Cardiac muscle cell (in vitro differentiated cells and primary cell): ENCODE data around the gene ANGPTL4. TPM values are rescaled to one million over a fixed set of nuclear protein-coding genes. Genes with fewer than 3 reads are reported as not detected.
"Not testable (repeated sequence)": the region's sequence is repeated elsewhere in the genome, so short reads cannot be mapped to it uniquely, and the experiment has no call there.

ENCODE experiments used
- DNase-seq, 2 donors: peaks; one replicate each; pipeline versions ENCODE4 v3.0.0 to v3.0.0-alpha.2; 2010 to 2017; ENCODE audit warnings: low read depth in 1 of 2, low spot score in 1 of 2
- H3K27ac ChIP-seq: fragments of 200-600 bp; sonication (generic); 2 replicates; pipeline ENCODE4 v1.5.1; 2016
- H3K27me3 ChIP-seq: fragments of 200-600 bp; sonication (generic); 2 replicates; pipeline ENCODE4 v1.6.0; 2016; ENCODE audit warnings: control low read depth
- H3K36me3 ChIP-seq: fragments of 200-600 bp; sonication (generic); 2 replicates; pipeline ENCODE4 v1.5.1; 2016; ENCODE audit warnings: control low read depth
- H3K4me1 ChIP-seq: fragments of 200-600 bp; sonication (generic); 2 replicates; pipeline ENCODE4 v1.8.1; 2017; ENCODE audit warnings: low read depth, mild to moderate bottlenecking, mixed run types
- H3K4me3 ChIP-seq: fragments of 200-600 bp; sonication (generic); 2 replicates; pipeline ENCODE4 v1.5.1; 2016; ENCODE audit warnings: mild to moderate bottlenecking
- H3K9me3 ChIP-seq: fragments of 200-600 bp; sonication (generic); 2 replicates; pipeline ENCODE4 v1.5.1; 2017; ENCODE audit warnings: low read depth, mild to moderate bottlenecking, control low read depth
- polyA plus RNA-seq: library from polyadenylated mRNA; unstranded; fragments of >200 nt; fragmentation: Nextera tagmentation; extraction: Ambion mirVana; gene quantifications from 2 replicates; pipeline ENCODE4 v1.2.1, GENCODE V29; 2016
- total RNA-seq: library from RNA; depleted of rRNA; stranded (reverse); fragments of >200 nt; gene quantifications from 2 replicates; pipeline ENCODE4 v1.2.3, GENCODE V29; 2016
- TF ChIP-seq, protein P1 (sequence below): IDR thresholded peaks from 2 replicates; pipeline ENCODE4 v1.5.1; 2012; ENCODE audit warnings: low read depth, mild to moderate bottlenecking, low read length

The ANGPTL4 gene
- total and polyA plus RNA-seq, 2 experiments from 2014 or later = 3.2 to 6.0 TPM

DNA sequence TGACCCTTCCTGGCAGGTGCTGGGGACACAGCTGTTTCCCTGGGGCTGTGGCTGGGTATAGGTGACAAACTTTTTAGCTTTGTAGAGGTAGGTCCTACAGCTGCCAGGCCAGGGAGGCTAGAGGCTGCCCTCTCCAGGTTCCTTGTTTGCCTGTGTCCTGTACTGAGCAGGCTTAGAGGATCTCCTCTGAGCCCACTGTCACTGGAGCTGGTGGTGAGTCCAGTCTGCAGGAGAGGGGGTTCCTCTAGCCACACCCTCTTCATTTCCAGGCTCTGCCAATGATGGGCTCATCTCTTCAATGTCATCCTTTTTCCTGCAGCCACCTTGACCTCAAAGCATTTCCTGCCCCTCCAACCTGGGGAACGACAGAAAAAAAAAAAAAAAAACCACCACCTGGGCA, 13.6 kb downstream of the ANGPTL4 start:
- H3K27me3 ChIP-seq = no peaks in the 10 kb centered on the region
- no peaks in the 10 kb centered on the region for H3K36me3 ChIP-seq
- no peaks in the 10 kb centered on the region for H3K4me1 ChIP-seq
- no peak overlapping the region for H3K4me3 ChIP-seq
- TF ChIP-seq, protein P1, sequence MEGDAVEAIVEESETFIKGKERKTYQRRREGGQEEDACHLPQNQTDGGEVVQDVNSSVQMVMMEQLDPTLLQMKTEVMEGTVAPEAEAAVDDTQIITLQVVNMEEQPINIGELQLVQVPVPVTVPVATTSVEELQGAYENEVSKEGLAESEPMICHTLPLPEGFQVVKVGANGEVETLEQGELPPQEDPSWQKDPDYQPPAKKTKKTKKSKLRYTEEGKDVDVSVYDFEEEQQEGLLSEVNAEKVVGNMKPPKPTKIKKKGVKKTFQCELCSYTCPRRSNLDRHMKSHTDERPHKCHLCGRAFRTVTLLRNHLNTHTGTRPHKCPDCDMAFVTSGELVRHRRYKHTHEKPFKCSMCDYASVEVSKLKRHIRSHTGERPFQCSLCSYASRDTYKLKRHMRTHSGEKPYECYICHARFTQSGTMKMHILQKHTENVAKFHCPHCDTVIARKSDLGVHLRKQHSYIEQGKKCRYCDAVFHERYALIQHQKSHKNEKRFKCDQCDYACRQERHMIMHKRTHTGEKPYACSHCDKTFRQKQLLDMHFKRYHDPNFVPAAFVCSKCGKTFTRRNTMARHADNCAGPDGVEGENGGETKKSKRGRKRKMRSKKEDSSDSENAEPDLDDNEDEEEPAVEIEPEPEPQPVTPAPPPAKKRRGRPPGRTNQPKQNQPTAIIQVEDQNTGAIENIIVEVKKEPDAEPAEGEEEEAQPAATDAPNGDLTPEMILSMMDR = no peak
- H3K27ac ChIP-seq = no peak overlapping the region
- no peaks in the 10 kb centered on the region for H3K9me3 ChIP-seq
- DNase-seq = no peak

DNA sequence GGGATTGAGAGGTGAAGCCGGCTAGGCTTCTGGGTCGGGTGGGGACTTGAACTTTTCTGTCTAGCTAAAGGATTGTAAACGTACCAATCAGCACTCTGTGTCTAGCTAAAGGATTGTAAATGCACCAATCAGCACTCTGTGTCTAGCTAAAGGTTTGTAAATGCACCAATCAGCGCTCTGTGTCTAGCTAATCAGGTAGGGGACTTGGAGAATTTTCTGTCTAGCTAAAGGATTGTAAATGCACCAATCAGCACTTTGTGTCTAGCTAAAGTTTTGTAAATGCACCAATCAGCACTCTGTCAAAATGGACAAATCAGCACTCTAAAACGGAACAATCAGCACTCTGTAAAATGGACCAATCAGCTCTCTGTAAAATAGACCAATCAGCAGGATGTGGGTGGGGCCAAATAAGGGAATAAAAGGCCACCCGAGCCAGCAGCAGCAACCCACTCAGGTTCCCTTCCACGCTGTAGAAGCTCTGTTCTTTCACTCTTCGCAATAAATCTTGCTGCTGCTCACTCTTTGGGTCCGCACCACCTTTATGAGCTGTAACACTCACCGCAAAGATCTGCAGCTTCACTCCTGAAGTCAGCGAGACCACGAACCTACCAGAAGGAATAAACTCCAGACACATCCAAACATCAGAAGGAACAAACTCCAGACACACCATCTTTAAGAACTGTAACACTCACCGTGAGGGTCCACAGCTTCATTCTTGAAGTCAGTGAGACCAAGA, 15.4 kb downstream of the ANGPTL4 start:
- not testable (repeated sequence) for H3K9me3 ChIP-seq, H3K27me3 ChIP-seq, DNase-seq, H3K4me3 ChIP-seq, H3K4me1 ChIP-seq, H3K27ac ChIP-seq, H3K36me3 ChIP-seq

DNA sequence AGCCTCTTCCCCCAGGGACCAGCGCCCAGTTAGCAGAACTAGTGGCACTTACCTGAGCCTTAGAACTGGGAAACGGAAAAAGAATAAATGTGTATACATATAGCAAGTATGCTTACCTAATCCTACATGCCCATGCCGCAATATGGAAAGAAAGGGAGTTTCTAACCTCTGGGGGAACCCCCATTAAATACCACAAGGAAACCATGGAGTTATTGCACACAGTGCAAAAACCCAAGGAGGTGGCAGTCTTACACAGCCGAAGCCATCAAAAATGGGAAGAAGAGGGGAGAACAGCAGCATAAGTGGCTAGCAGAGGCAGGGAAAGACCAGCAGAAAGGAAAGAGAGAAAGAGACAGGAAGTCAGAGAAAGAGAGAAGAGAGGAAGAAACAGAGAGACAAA, 20.6 kb downstream of the ANGPTL4 start:
- H3K4me3 ChIP-seq, H3K27ac ChIP-seq, H3K27me3 ChIP-seq: not testable (repeated sequence)

GRCh38 chr19:8385103-8385502, 21.1 kb downstream of the ANGPTL4 start:
- not testable (repeated sequence) for H3K4me1 ChIP-seq, DNase-seq, H3K27ac ChIP-seq, H3K36me3 ChIP-seq, H3K4me3 ChIP-seq, H3K27me3 ChIP-seq, H3K9me3 ChIP-seq

More for the DNA sequence above, 20.6 kb downstream of the ANGPTL4 start:
- H3K4me1 ChIP-seq, H3K9me3 ChIP-seq, DNase-seq, H3K36me3 ChIP-seq: not testable (repeated sequence)

DNA sequence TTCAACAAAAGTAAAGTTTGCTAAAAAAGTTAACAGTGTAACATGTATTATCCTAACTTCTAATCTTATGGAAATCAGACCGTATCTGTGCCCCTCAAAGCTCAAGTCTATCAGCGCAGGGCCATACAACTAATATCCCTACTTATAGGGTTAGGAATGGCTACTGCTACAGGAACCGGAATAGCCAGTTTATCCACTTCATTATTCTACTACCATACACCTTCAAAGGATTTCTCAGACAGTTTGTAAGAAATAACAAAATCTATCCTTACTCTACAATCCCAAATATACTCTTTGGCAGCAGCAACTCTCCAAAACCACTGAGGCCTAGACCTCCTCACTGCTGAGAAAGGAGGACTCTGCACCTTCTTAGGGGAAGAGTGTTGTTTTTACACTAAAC, 21.6 kb downstream of the ANGPTL4 start:
- not testable (repeated sequence) for H3K36me3 ChIP-seq, H3K4me1 ChIP-seq, H3K4me3 ChIP-seq, H3K9me3 ChIP-seq, H3K27me3 ChIP-seq, DNase-seq, H3K27ac ChIP-seq

GRCh38 chr19:8386419-8386818, 22.5 kb downstream of the ANGPTL4 start:
- not testable (repeated sequence) for H3K36me3 ChIP-seq, H3K9me3 ChIP-seq, DNase-seq, H3K4me1 ChIP-seq, H3K4me3 ChIP-seq, H3K27ac ChIP-seq, H3K27me3 ChIP-seq

- no peak overlapping the region for H3K4me3 ChIP-seq
- no peaks in the 10 kb centered on the region for H3K4me1 ChIP-seq
- no peak for DNase-seq
- no peaks in the 10 kb centered on the region for H3K9me3 ChIP-seq
- H3K36me3 ChIP-seq = no peaks in the 10 kb centered on the region
- H3K27me3 ChIP-seq = no peaks in the 10 kb centered on the region
- TF ChIP-seq, protein P1 = no peak
- no peak overlapping the region for H3K27ac ChIP-seq
Observed at GRCh38 chr19:8386990-8387389, 23.0 kb downstream of the ANGPTL4 start.

DNA sequence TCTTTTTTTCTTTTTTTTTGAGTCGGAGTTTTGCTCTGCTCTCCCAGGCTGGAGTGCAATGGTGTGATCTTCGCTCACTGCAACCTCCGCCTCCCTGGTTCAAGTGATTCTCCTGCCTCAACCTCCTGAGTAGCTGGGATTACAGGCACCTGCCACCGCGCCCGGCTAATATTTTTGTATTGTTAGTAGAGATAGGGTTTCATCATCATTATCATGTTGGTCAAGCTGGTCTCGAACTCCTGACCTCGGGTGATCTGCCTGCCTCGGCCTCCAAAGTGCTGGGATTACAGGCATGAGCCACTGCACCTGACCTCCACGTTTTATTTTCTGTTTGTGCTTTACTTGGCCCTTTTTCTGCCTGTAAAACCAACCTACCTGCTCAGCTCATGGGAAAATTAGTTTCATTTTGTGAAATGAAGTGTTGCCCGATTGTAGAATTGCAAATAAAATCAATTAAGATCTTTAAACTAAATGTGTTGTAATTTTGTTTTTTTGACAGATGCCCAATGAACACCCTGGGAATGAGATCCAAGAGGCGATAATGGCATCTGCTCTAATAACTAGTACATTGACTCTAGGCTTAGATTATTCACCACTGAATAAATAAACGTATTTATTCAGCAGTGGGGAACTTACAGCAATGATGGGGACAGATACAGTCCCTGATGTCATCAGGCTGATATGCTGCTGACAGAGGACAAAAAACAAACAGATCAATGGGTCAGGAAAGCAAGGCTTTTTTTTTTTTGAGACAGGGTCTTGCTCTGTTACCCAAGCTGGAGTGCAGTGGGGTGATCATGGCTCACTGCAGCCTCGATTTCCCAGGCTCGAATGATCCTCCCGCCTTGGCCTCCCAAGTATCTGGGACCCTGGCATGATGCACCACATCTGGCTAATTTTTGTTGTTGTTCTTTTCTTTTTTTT, 24.0 kb downstream of the ANGPTL4 start:
- H3K27me3 ChIP-seq = no peaks in the 10 kb centered on the region
- TF ChIP-seq, protein P1 = no peak
- H3K4me3 ChIP-seq = no peak overlapping the region
- no peak overlapping the region for H3K27ac ChIP-seq
- H3K36me3 ChIP-seq = no peaks in the 10 kb centered on the region
- H3K9me3 ChIP-seq = no peaks in the 10 kb centered on the region
- DNase-seq = no peak
- H3K4me1 ChIP-seq = no peaks in the 10 kb centered on the region
